LoVo (cell line): Measurements from ENCODE around the gene CYFIP2.
A peak's percentile ranks its signal among the peaks of the same experiment; 100 is the strongest.
"Not testable (repeated sequence)": the region's sequence is repeated elsewhere in the genome, so short reads cannot be mapped to it uniquely, and the experiment has no call there.

ENCODE experiments used
- DNase-seq: peaks from one replicate; pipeline ENCODE4 v3.0.0-alpha.2; 2016; ENCODE audit warnings: low spot score

CYFIP2 gene

GRCh38 chr5:157265714-157266285 is at the start of gene CYFIP2:
Gene CYFIP2, plus strand, starts transcription at chr5:157266123. Its CDS starts 19,239 bp downstream, at chr5:157285362.
- DNase-seq: peak; percentile 79

GRCh38 chr5:157216391-157217142 is 49.4 kb upstream of the CYFIP2 start:
- no peak for DNase-seq

- no peak for DNase-seq
These were observed 48.5 kb upstream of the CYFIP2 start for GRCh38 chr5:157217289-157218024.

GRCh38 chr5:157219491-157220271 is 46.2 kb upstream of the CYFIP2 start:
- no peak for DNase-seq

GRCh38 chr5:157221959-157222358 is 44.0 kb upstream of the CYFIP2 start:
- no peak for DNase-seq

- DNase-seq: no peak
These were observed 43.3 kb upstream of the CYFIP2 start for GRCh38 chr5:157222506-157223230.

- DNase-seq: no peak
These were observed 40.2 kb upstream of the CYFIP2 start for GRCh38 chr5:157225469-157226422.

GRCh38 chr5:157230610-157231009 is 35.3 kb upstream of the CYFIP2 start:
- DNase-seq: no peak

- DNase-seq: no peak
These were observed 33.2 kb upstream of the CYFIP2 start for GRCh38 chr5:157232706-157233105.

GRCh38 chr5:157233515-157233914 is 32.4 kb upstream of the CYFIP2 start:
- no peak for DNase-seq

GRCh38 chr5:157236423-157236822 is 29.5 kb upstream of the CYFIP2 start:
- no peak for DNase-seq

- DNase-seq: no peak
These were observed 24.4 kb upstream of the CYFIP2 start for GRCh38 chr5:157241483-157241882.

GRCh38 chr5:157244704-157245103 is 21.2 kb upstream of the CYFIP2 start:
- DNase-seq: not testable (repeated sequence)

GRCh38 chr5:157245476-157245875 is 20.4 kb upstream of the CYFIP2 start:
- DNase-seq: peak; percentile 39

- no peak for DNase-seq
These were observed 20.0 kb upstream of the CYFIP2 start for GRCh38 chr5:157245886-157246285.

- no peak for DNase-seq
These were observed 18.7 kb upstream of the CYFIP2 start for GRCh38 chr5:157247267-157247666.

GRCh38 chr5:157248821-157249470 is 17.0 kb upstream of the CYFIP2 start:
- DNase-seq: no peak

GRCh38 chr5:157252711-157253465 is 13.0 kb upstream of the CYFIP2 start:
- DNase-seq: no peak

GRCh38 chr5:157253547-157253946 is 12.4 kb upstream of the CYFIP2 start:
- DNase-seq: peak; percentile 62
